AG10803 (cell line): Measurements from ENCODE around the gene CCDC186.

Experiments
- DNase-seq: peaks from one replicate; pipeline ENCODE4 v3.0.0; 2010; ENCODE audit warnings: low read depth
- H3K4me3 ChIP-seq: 2 replicates; pipeline ENCODE4 v1.5.1; 2011; ENCODE audit warnings: mild to moderate bottlenecking, low read length, control low read depth
- CTCF ChIP-seq: conservative IDR thresholded peaks from 2 replicates; pipeline ENCODE4 v1.5.1; 2011; ENCODE audit warnings: mild to moderate bottlenecking, low read length, control low read depth, inconsistent platforms

The CCDC186 gene

DNA sequence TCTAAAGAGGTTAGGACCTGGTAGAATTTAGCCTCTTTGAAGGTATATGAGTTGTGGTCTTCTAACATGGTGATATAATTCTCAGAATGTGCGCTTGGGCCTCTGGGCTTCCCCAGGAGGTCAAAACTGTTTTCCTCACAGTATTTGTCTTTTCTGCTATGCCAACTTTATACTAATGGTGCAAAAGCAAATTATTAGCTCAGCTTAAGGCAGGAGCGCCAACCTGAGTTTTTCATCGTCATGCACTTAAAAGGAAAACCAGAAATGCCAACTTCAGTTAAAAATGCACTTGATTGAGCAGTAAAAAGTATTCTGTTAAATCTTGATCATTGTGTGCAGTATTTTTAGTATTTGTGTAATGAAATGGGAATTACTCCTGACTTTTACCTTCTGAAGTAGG, 14.9 kb upstream of the CCDC186 start:
- H3K4me3 ChIP-seq, result no peak overlapping the region
- DNase-seq, result no peak
- no peak for TF ChIP-seq CTCF

DNA sequence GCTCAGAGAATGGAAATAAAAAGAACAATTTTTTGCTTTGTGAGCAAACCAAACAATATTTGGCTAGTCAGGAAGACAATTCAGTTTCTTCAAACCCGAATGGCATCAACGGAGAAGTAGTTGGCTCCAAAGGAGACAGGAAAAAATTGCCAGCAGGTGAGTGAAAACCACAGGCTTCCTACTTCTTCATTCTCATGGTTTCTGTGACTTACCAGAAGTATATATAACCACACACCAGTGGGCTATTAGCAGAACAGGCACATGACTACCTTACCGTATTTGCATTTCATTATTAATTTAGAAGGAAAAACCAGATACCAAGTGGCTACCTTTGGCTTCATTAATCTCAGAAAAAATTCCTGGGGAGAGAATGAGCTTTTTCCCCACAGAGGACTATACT, 14.0 kb upstream of the CCDC186 start:
- DNase-seq, result no peak
- TF ChIP-seq CTCF, result no peak
- H3K4me3 ChIP-seq, result no peak overlapping the region

GRCh38 chr10:114184276-114184675, 10.3 kb upstream of the CCDC186 start:
- TF ChIP-seq CTCF, result no peak
- no peak for DNase-seq
- H3K4me3 ChIP-seq, result no peak overlapping the region

DNA sequence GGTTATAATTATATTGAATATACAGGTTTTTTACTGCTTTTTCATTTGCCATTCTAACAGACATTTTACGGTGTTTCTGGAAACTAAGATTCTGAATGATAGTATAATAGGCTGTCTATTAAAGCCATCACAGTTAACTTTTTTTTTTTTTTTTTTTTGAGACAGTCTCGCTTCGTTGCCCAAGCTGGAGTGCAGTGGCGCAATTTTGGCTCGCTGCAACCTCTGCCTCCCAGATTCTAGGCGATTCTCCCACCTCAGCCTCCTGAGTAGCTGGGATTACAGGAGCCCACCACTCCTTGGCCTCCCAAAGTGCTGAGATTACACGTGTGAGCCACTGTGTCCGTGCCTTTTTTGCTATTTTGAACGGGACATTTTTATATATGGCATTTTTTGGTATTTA, 9.6 kb upstream of the CCDC186 start:
- TF ChIP-seq CTCF, result no peak
- H3K4me3 ChIP-seq, result no peak overlapping the region
- no peak for DNase-seq

DNA sequence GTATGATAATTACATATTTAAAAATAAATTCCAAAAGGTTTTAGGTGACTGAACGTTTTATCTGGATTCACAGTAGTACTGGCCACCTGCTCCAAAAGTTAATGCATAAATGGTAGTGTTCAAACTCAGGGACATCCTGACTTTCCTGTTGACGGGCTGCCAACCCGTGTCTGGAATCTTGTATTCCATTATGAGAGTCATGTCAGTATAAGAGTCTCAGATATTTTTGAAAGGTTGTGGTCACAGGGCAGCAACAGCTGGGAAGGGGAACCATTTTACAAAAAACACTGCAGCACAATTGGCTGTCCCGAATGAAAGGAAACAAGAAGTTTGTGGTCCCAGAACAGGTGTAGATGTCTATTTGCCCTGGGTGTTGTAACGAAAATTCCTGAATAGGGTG, 8.0 kb upstream of the CCDC186 start:
- no peak for DNase-seq
- no peak for TF ChIP-seq CTCF
- H3K4me3 ChIP-seq, result no peak overlapping the region

DNA sequence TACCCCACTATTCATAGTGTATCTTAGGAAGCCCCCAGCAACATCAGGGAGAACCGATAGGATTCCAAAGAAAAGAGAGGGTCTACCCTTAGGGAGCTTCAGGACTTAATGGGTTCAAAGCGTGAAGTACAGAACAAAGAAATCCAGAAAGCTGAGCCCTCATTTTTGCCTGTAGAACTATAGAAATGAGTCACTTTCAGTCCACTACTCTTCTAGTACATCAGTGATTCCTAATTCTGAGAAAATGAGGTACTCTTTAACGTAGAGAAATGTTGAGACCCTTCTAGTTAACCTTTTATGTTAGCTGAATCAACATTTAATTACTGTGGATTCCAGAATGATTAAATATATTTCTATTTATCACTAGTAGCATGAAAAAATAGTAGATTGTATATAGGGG, 6.9 kb upstream of the CCDC186 start:
- TF ChIP-seq CTCF, result no peak
- no peak overlapping the region for H3K4me3 ChIP-seq

GRCh38 chr10:114179747-114180146, 5.7 kb upstream of the CCDC186 start:
- no peak overlapping the region for H3K4me3 ChIP-seq
- no peak for DNase-seq

More for the DNA sequence above, 6.9 kb upstream of the CCDC186 start:
- DNase-seq, result no peak

More at GRCh38 chr10:114179747-114180146, 5.7 kb upstream of the CCDC186 start:
- TF ChIP-seq CTCF, result no peak
